ENCODE data around the gene AP2B1. TPM values are rescaled to one million over a fixed set of nuclear protein-coding genes. Genes with fewer than 3 reads are reported as not detected.

The AP2B1 gene
- total RNA-seq (100 to 1,000 TPM in 1 of 2 donors, 10 to 100 TPM in 1; 95.9 to 114 TPM), total RNA-seq (137 to 180 reads per million in 2 donors)

- peak within 1 kb of the TSS; percentile 100 for H3K4me3 Mint-ChIP-seq
- peaks cover 6% of the 10 kb centered on the region for H3K27me3 Mint-ChIP-seq
- H3K36me3 Mint-ChIP-seq (ENCODE audit: low read depth) = peaks cover 3% of the 10 kb centered on the region
- peak; percentile 100 for ATAC-seq
- peak within 1 kb of the TSS; percentile 100 for H3K27ac Mint-ChIP-seq
- H3K4me1 Mint-ChIP-seq = peaks cover 39% of the 10 kb centered on the region
- peak; percentile 88 to 97 (median 94) for DNase-seq
- peaks cover 3% of the 10 kb centered on the region for H3K9me3 ChIP-seq (ENCODE audit: control insufficient read depth, low read length, poor library complexity, severe bottlenecking)
Measured at GRCh38 chr17:35587074-35587961, at the start of gene AP2B1. AP2B1 (plus strand) TSS chr17:35587322; CDS start chr17:35594031, 6,709 bp downstream.

GRCh38 chr17:35537601-35538141, 49.5 kb upstream of the AP2B1 start, which contains the start of gene SLFN12L:
SLFN12L (minus strand) TSS chr17:35537678; CDS start chr17:35522364, 15,314 bp downstream.
- Mint-ChIP-seq H3K4me1 (peaks cover 46% of the 10 kb centered on the region), H3K27me3 (no peaks in the 10 kb centered on the region), H3K4me3 (peak within 1 kb of the TSS; percentile 98), H3K27ac (peak within 1 kb of the TSS; percentile 97), H3K36me3 (ENCODE audit: low read depth) (peaks cover 8% of the 10 kb centered on the region)
- no peaks in the 10 kb centered on the region for H3K9me3 ChIP-seq (ENCODE audit: control insufficient read depth, low read length, poor library complexity, severe bottlenecking)
- ATAC-seq (peak; percentile 29), DNase-seq (no peak)

- DNase-seq (no peak), ATAC-seq (no peak)
- no peaks in the 10 kb centered on the region for H3K9me3 ChIP-seq (ENCODE audit: control insufficient read depth, low read length, poor library complexity, severe bottlenecking)
- peaks cover 1% of the 10 kb centered on the region for H3K36me3 Mint-ChIP-seq (ENCODE audit: low read depth)
- H3K4me1 Mint-ChIP-seq = peaks cover 39% of the 10 kb centered on the region
- peak overlapping the region; percentile 78 for H3K4me3 Mint-ChIP-seq
- H3K27me3 Mint-ChIP-seq = no peaks in the 10 kb centered on the region
- peak overlapping the region; percentile 97 for H3K27ac Mint-ChIP-seq
Measured at GRCh38 chr17:35539659-35540026, 47.5 kb upstream of the AP2B1 start.

GRCh38 chr17:35540589-35541404, 46.3 kb upstream of the AP2B1 start:
- ATAC-seq (peak; percentile 59), DNase-seq (peak in 2 of 3 donors; percentile 14 to 28)
- peaks cover 38% of the 10 kb centered on the region for H3K4me1 Mint-ChIP-seq
- H3K27ac Mint-ChIP-seq = peak overlapping the region; percentile 97
- no peaks in the 10 kb centered on the region for H3K36me3 Mint-ChIP-seq (ENCODE audit: low read depth)
- H3K27me3 Mint-ChIP-seq = no peaks in the 10 kb centered on the region
- H3K4me3 Mint-ChIP-seq = peak overlapping the region; percentile 94
- no peaks in the 10 kb centered on the region for H3K9me3 ChIP-seq (ENCODE audit: control insufficient read depth, low read length, poor library complexity, severe bottlenecking)

- ATAC-seq (no peak), DNase-seq (no peak)
- Mint-ChIP-seq H3K27ac (peak overlapping the region; percentile 97), H3K36me3 (ENCODE audit: low read depth) (no peaks in the 10 kb centered on the region), H3K27me3 (no peaks in the 10 kb centered on the region), H3K4me1 (peaks cover 33% of the 10 kb centered on the region), H3K4me3 (peak overlapping the region; percentile 94)
- no peaks in the 10 kb centered on the region for H3K9me3 ChIP-seq (ENCODE audit: control insufficient read depth, low read length, poor library complexity, severe bottlenecking)
Measured at GRCh38 chr17:35541434-35541833, 45.7 kb upstream of the AP2B1 start.

GRCh38 chr17:35542990-35543389, 44.1 kb upstream of the AP2B1 start:
- H3K4me3 Mint-ChIP-seq = no peak overlapping the region
- H3K4me1 Mint-ChIP-seq = peaks cover 35% of the 10 kb centered on the region
- no peak for ATAC-seq
- peak overlapping the region; percentile 97 for H3K27ac Mint-ChIP-seq
- H3K36me3 Mint-ChIP-seq (ENCODE audit: low read depth) = no peaks in the 10 kb centered on the region
- H3K9me3 ChIP-seq (ENCODE audit: control insufficient read depth, low read length, poor library complexity, severe bottlenecking) = no peaks in the 10 kb centered on the region
- no peaks in the 10 kb centered on the region for H3K27me3 Mint-ChIP-seq
- DNase-seq = no peak

GRCh38 chr17:35543856-35544255, 43.3 kb upstream of the AP2B1 start:
- Mint-ChIP-seq H3K4me1 (peaks cover 30% of the 10 kb centered on the region), H3K27me3 (no peaks in the 10 kb centered on the region), H3K4me3 (no peak overlapping the region), H3K36me3 (ENCODE audit: low read depth) (no peaks in the 10 kb centered on the region), H3K27ac (no peak overlapping the region)
- DNase-seq (no peak), ATAC-seq (no peak)
- no peaks in the 10 kb centered on the region for H3K9me3 ChIP-seq (ENCODE audit: control insufficient read depth, low read length, poor library complexity, severe bottlenecking)

- H3K4me3 Mint-ChIP-seq = no peak overlapping the region
- H3K4me1 Mint-ChIP-seq = peaks cover 21% of the 10 kb centered on the region
- no peak overlapping the region for H3K27ac Mint-ChIP-seq
- H3K9me3 ChIP-seq (ENCODE audit: control insufficient read depth, low read length, poor library complexity, severe bottlenecking) = no peaks in the 10 kb centered on the region
- no peaks in the 10 kb centered on the region for H3K27me3 Mint-ChIP-seq
- no peaks in the 10 kb centered on the region for H3K36me3 Mint-ChIP-seq (ENCODE audit: low read depth)
- no peak for DNase-seq
- ATAC-seq = no peak
Measured at GRCh38 chr17:35545150-35545549, 42.0 kb upstream of the AP2B1 start.

GRCh38 chr17:35546487-35546886, 40.6 kb upstream of the AP2B1 start:
- H3K36me3 Mint-ChIP-seq (ENCODE audit: low read depth) = no peaks in the 10 kb centered on the region
- H3K4me3 Mint-ChIP-seq = no peak overlapping the region

GRCh38 chr17:35548208-35548810, 38.8 kb upstream of the AP2B1 start:
- DNase-seq (no peak), ATAC-seq (no peak)
- Mint-ChIP-seq H3K4me3 (no peak overlapping the region), H3K36me3 (ENCODE audit: low read depth) (no peaks in the 10 kb centered on the region), H3K27ac (no peak overlapping the region), H3K27me3 (no peaks in the 10 kb centered on the region), H3K4me1 (peaks cover 13% of the 10 kb centered on the region)
- no peaks in the 10 kb centered on the region for H3K9me3 ChIP-seq (ENCODE audit: control insufficient read depth, low read length, poor library complexity, severe bottlenecking)

More at GRCh38 chr17:35546487-35546886, 40.6 kb upstream of the AP2B1 start:
- ATAC-seq (no peak), DNase-seq (no peak)
- H3K27me3 Mint-ChIP-seq = no peaks in the 10 kb centered on the region
- H3K4me1 Mint-ChIP-seq = peaks cover 14% of the 10 kb centered on the region
- no peak overlapping the region for H3K27ac Mint-ChIP-seq
- H3K9me3 ChIP-seq (ENCODE audit: control insufficient read depth, low read length, poor library complexity, severe bottlenecking) = no peaks in the 10 kb centered on the region

GRCh38 chr17:35548978-35549377, 38.1 kb upstream of the AP2B1 start:
- DNase-seq (no peak), ATAC-seq (no peak)
- H3K36me3 Mint-ChIP-seq (ENCODE audit: low read depth) = no peaks in the 10 kb centered on the region
- no peaks in the 10 kb centered on the region for H3K9me3 ChIP-seq (ENCODE audit: control insufficient read depth, low read length, poor library complexity, severe bottlenecking)
- H3K4me3 Mint-ChIP-seq = no peak overlapping the region
- no peak overlapping the region for H3K27ac Mint-ChIP-seq
- peaks cover 9% of the 10 kb centered on the region for H3K4me1 Mint-ChIP-seq
- no peaks in the 10 kb centered on the region for H3K27me3 Mint-ChIP-seq

GRCh38 chr17:35553310-35553709, 33.8 kb upstream of the AP2B1 start:
- Mint-ChIP-seq H3K4me3 (no peak overlapping the region), H3K4me1 (no peaks in the 10 kb centered on the region), H3K27ac (peak overlapping the region; percentile 19), H3K27me3 (peaks cover 7% of the 10 kb centered on the region), H3K36me3 (ENCODE audit: low read depth) (no peaks in the 10 kb centered on the region)
- DNase-seq (no peak), ATAC-seq (no peak)
- H3K9me3 ChIP-seq (ENCODE audit: control insufficient read depth, low read length, poor library complexity, severe bottlenecking) = no peaks in the 10 kb centered on the region

Data from T-helper 17 cell (primary cell).